ENCODE measurements around the gene CXorf65. TPM values are rescaled to one million over a fixed set of nuclear protein-coding genes. Genes with fewer than 3 reads are reported as not detected.

Gene CXorf65
- total and polyA plus RNA-seq, 3 donors from 2014 or later = 2.8 to 22.9 (median 13.2) TPM

DNA sequence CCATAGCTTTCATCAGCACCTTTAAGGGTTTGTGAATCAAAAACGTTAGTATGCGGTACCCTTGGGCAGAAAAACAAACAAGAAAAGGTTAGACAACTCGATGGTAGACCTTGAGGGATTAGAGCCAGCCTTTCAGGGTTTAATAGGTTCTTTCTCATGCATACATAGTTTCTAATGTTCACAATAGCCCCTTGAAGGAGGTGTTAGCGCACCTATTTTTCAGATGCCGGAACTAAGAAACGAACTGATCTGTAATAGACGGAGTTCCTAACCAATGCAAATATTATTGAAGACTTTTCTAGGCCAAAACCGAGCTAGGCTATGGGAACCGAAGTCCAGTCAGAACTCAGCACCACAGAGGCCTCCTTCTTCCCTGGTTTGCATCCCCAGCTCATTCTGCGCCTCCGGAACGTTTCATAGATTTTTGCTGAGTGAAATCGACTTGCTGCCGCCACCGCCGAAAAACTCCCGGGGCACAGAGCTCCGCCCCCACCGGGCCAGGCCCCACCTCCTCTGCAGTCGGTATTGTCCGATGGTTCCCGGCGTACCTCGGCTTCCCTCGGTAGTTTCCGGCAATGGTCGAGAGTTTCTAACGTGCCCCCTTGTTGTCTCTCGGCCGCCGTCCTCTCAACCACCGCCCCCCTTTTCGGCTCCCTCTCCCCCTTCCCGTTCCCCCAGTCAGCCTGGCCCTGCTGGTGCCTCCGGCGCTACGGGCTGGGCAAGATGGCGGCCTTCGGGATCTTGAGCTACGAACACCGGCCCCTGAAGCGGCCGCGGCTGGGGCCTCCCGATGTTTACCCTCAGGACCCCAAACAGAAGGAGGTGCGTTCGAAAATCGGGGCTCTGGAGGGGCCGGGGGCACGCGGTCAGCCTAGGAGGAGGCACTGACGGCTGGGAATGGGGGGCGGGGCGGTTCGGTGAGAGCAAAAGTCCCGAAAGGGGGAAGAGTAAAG, 11.8 kb upstream of the CXorf65 start, which contains the start of gene MED12:
Gene MED12 (plus strand): TSS at position 565 of the 953 bp plus-strand sequence. CDS start 159 bp downstream, at position 724.
- Histone ChIP-seq H3K9me3 (no peaks in the 10 kb centered on the region), H3K27me3 (no peaks in the 10 kb centered on the region), H3K4me1 (no peaks in the 10 kb centered on the region), H3K27ac (peak within 1 kb of the TSS; percentile 90 to 91), H3K36me3 (ENCODE audit: low read depth, missing control alignments) (no peaks in the 10 kb centered on the region), H3K4me3 (peak within 1 kb of the TSS; percentile 66 to 75)
- TF ChIP-seq, protein P1, sequence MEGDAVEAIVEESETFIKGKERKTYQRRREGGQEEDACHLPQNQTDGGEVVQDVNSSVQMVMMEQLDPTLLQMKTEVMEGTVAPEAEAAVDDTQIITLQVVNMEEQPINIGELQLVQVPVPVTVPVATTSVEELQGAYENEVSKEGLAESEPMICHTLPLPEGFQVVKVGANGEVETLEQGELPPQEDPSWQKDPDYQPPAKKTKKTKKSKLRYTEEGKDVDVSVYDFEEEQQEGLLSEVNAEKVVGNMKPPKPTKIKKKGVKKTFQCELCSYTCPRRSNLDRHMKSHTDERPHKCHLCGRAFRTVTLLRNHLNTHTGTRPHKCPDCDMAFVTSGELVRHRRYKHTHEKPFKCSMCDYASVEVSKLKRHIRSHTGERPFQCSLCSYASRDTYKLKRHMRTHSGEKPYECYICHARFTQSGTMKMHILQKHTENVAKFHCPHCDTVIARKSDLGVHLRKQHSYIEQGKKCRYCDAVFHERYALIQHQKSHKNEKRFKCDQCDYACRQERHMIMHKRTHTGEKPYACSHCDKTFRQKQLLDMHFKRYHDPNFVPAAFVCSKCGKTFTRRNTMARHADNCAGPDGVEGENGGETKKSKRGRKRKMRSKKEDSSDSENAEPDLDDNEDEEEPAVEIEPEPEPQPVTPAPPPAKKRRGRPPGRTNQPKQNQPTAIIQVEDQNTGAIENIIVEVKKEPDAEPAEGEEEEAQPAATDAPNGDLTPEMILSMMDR (IDR thresholded peaks at IDR 0.05) = no peak
- TF ChIP-seq POLR2A (IDR thresholded peaks at IDR 0.05) = no peak
- intact Hi-C loops (cut with DNase I; ENCODE audit: low total_unique reads) = no loop called here
- WGBS, 2 donors = 1 to 2% methylated on average over 3 to 41 of the region's 56 CpGs
- peak; percentile 90 for DNase-seq

DNA sequence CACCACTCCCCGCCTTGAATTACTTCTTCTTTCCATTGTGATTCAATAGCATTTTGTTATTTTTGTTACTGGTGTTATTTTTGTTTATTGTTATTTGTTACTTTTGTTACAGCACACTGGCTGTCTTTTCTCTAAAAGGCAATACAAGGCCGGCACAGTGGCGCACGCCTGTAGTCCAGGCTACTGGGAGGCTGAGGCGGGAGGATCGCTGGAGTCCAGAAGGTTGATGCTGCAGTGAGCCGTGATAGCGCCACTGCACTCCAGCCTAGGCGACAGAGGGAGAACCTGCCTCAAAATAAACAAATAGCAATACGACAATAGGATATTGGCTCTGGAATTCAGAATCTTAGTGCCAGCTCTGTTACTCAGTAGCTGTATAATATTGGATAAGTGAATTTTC, 10.8 kb upstream of the CXorf65 start:
- TF ChIP-seq POLR2A (IDR thresholded peaks at IDR 0.05) = no peak
- TF ChIP-seq, protein P1 (IDR thresholded peaks at IDR 0.05) = no peak
- H3K36me3 ChIP-seq (ENCODE audit: low read depth, missing control alignments) = no peaks in the 10 kb centered on the region
- intact Hi-C loops (cut with DNase I; ENCODE audit: low total_unique reads) = no loop called here
- no peaks in the 10 kb centered on the region for H3K4me1 ChIP-seq
- no peaks in the 10 kb centered on the region for H3K27me3 ChIP-seq
- no peaks in the 10 kb centered on the region for H3K9me3 ChIP-seq
- H3K4me3 ChIP-seq = no peak overlapping the region
- no peak for DNase-seq
- WGBS, 2 donors = 51 to 56% methylated on average over 9 to 10 of the region's 10 CpGs
- H3K27ac ChIP-seq = no peak overlapping the region

DNA sequence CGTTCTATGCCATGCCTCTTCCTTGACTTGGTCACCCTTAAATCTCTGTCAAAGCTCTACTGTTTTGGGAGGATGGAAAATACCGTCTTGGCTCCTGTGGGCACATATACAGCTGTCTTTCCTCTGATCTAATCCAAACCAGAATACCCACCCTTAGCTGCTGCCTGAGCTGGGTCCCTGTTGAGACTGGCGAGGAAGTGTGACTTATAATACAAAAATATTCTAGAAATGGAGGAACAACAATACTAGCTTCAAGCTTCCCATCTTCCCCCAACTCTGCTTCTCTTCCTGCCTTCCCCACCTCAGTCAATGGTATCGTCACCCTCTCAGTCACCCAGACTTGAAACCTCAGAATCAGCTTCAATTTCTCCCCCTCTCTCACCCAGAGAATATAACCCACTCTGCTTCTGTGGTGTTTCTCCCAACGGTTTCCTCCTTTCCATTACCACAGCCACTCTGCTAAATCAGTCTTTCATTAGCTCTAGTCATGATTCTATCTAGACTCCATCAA, 5.4 kb upstream of the CXorf65 start:
- Histone ChIP-seq H3K36me3 (ENCODE audit: low read depth, missing control alignments) (no peaks in the 10 kb centered on the region), H3K4me3 (no peak overlapping the region), H3K27ac (no peak overlapping the region), H3K9me3 (no peaks in the 10 kb centered on the region), H3K27me3 (no peaks in the 10 kb centered on the region), H3K4me1 (no peaks in the 10 kb centered on the region)
- TF ChIP-seq, protein P1 (IDR thresholded peaks at IDR 0.05) = no peak
- TF ChIP-seq POLR2A (IDR thresholded peaks at IDR 0.05) = no peak
- 83 to 88% methylated on average over 5 of the region's 5 CpGs for WGBS, 2 donors
- intact Hi-C loops (cut with DNase I; ENCODE audit: low total_unique reads) = no loop called here
- no peak for DNase-seq

DNA sequence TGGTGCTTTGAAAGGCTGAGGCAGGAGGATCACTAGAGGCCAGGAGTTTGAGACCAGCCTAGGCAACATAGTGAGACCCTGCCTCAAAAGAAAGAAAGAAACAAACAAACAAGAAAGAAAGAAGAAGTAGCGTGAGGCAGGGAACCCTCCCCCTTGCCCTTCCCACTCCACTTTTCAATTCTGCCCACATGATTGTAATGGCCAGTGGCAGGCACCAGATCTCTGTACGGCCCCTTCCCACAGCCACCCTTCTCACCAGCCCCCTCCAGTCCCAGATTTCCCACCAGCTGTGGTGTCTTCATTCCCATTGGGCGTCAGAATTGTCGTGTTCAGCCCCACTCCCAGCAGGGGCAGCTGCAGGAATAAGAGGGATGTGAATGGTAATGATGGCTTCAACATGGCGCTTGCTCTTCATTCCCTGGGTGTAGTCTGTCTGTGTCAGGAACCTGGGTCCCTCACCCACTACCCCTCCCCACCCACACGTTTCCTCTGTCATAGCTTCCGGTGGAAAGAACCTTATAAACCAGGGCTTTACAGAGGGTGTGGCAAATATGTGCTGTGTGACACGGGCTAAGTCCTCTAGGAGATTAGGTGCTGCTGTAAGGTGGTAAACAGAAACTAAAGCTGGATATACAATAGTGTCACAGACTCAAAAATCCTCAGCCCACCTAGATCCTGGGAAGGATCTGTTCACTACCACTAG, 4.8 kb upstream of the CXorf65 start, which contains the start of gene IL2RG:
Gene IL2RG (minus strand): TSS at position 437 of the 703 bp plus-strand sequence. CDS start 38 bp downstream, at position 399.
- WGBS, 2 donors = 75 to 79% methylated on average over 6 to 7 of the region's 8 CpGs
- no peak for DNase-seq
- intact Hi-C loops (cut with DNase I; ENCODE audit: low total_unique reads) = no loop called here
- Histone ChIP-seq H3K9me3 (no peaks in the 10 kb centered on the region), H3K36me3 (ENCODE audit: low read depth, missing control alignments) (no peaks in the 10 kb centered on the region), H3K27ac (no peak within 1 kb of the TSS), H3K4me3 (no peak within 1 kb of the TSS), H3K27me3 (no peaks in the 10 kb centered on the region), H3K4me1 (no peaks in the 10 kb centered on the region)
- no peak for TF ChIP-seq POLR2A (IDR thresholded peaks at IDR 0.05)
- TF ChIP-seq, protein P1 (IDR thresholded peaks at IDR 0.05) = no peak
